ENCODE data around the gene MYH2. TPM values are rescaled to one million over a fixed set of nuclear protein-coding genes. Genes with fewer than 3 reads are reported as not detected.

The MYH2 gene
- total RNA-seq (2022) = not detected in 2 replicates
- Bru-seq, nascent RNA = not detected
- not detected for BruChase-seq, experiment 1, labeled RNA remaining after a 6-hour chase
- not detected for BruChase-seq, experiment 2, labeled RNA remaining after a 2-hour chase
- long read RNA-seq = 0 reads

GRCh38 chr17:10549096-10549842 lies at the start of gene MYH2:
Gene MYH2 (minus strand): TSS chr17:10549658. CDS start chr17:10547920, 1,738 bp downstream.
- H3K27ac Mint-ChIP-seq (ENCODE audit: unreplicated experiment) = no peak within 1 kb of the TSS
- no TSS peak for BruUV-seq (replicated peaks)
- H3K36me3 Mint-ChIP-seq (ENCODE audit: insufficient read depth, unreplicated experiment) = no peaks in the 10 kb centered on the region
- no peak for TF ChIP-seq CTCF (IDR thresholded peaks at IDR 0.05; ENCODE audit: unreplicated experiment)
- DNase-seq = no peak
- no peaks in the 10 kb centered on the region for H3K27me3 Mint-ChIP-seq (ENCODE audit: unreplicated experiment)
- CTCF ChIA-PET = no interaction called here
- peaks cover 2% of the 10 kb centered on the region for H3K9me3 Mint-ChIP-seq (ENCODE audit: low read depth, unreplicated experiment)
- H3K4me1 Mint-ChIP-seq (ENCODE audit: low read depth, unreplicated experiment) = no peaks in the 10 kb centered on the region
- intact Hi-C loops (cut with micrococcal nuclease; ENCODE audit: unreplicated experiment) = no loop called here
- H3K4me3 Mint-ChIP-seq (ENCODE audit: low read depth, unreplicated experiment) = no peak within 1 kb of the TSS

- H3K27ac Mint-ChIP-seq (ENCODE audit: unreplicated experiment) = no peak overlapping the region
- DNase-seq = no peak
- peaks cover 26% of the 10 kb centered on the region for H3K27me3 Mint-ChIP-seq (ENCODE audit: unreplicated experiment)
- no peaks in the 10 kb centered on the region for H3K4me1 Mint-ChIP-seq (ENCODE audit: low read depth, unreplicated experiment)
- BruUV-seq (replicated peaks) = no TSS peak
- CTCF ChIA-PET = no interaction called here
- no peak for TF ChIP-seq CTCF (IDR thresholded peaks at IDR 0.05; ENCODE audit: unreplicated experiment)
- H3K36me3 Mint-ChIP-seq (ENCODE audit: insufficient read depth, unreplicated experiment) = no peaks in the 10 kb centered on the region
- no peak overlapping the region for H3K4me3 Mint-ChIP-seq (ENCODE audit: low read depth, unreplicated experiment)
- intact Hi-C loops (cut with micrococcal nuclease; ENCODE audit: unreplicated experiment) = no loop called here
- no peaks in the 10 kb centered on the region for H3K9me3 Mint-ChIP-seq (ENCODE audit: low read depth, unreplicated experiment)
Measured at GRCh38 chr17:10598621-10599020, 49.2 kb upstream of the MYH2 start.

- no peaks in the 10 kb centered on the region for H3K4me1 Mint-ChIP-seq (ENCODE audit: low read depth, unreplicated experiment)
- no peaks in the 10 kb centered on the region for H3K36me3 Mint-ChIP-seq (ENCODE audit: insufficient read depth, unreplicated experiment)
- DNase-seq = no peak
- H3K27ac Mint-ChIP-seq (ENCODE audit: unreplicated experiment) = no peak overlapping the region
- intact Hi-C loops (cut with micrococcal nuclease; ENCODE audit: unreplicated experiment) = no loop called here
- no peak for TF ChIP-seq CTCF (IDR thresholded peaks at IDR 0.05; ENCODE audit: unreplicated experiment)
- no peaks in the 10 kb centered on the region for H3K27me3 Mint-ChIP-seq (ENCODE audit: unreplicated experiment)
- no TSS peak for BruUV-seq (replicated peaks)
- H3K4me3 Mint-ChIP-seq (ENCODE audit: low read depth, unreplicated experiment) = no peak overlapping the region
- CTCF ChIA-PET = no interaction called here
- H3K9me3 Mint-ChIP-seq (ENCODE audit: low read depth, unreplicated experiment) = peaks cover 2% of the 10 kb centered on the region
Measured at GRCh38 chr17:10589553-10590145, 40.2 kb upstream of the MYH2 start.

- intact Hi-C loops (cut with micrococcal nuclease; ENCODE audit: unreplicated experiment) = no loop called here
- no peak overlapping the region for H3K4me3 Mint-ChIP-seq (ENCODE audit: low read depth, unreplicated experiment)
- no peak for DNase-seq
- TF ChIP-seq CTCF (IDR thresholded peaks at IDR 0.05; ENCODE audit: unreplicated experiment) = no peak
- CTCF ChIA-PET = no interaction called here
- peaks cover 6% of the 10 kb centered on the region for H3K9me3 Mint-ChIP-seq (ENCODE audit: low read depth, unreplicated experiment)
- peaks cover 13% of the 10 kb centered on the region for H3K27me3 Mint-ChIP-seq (ENCODE audit: unreplicated experiment)
- no peaks in the 10 kb centered on the region for H3K4me1 Mint-ChIP-seq (ENCODE audit: low read depth, unreplicated experiment)
- H3K27ac Mint-ChIP-seq (ENCODE audit: unreplicated experiment) = no peak overlapping the region
- no peaks in the 10 kb centered on the region for H3K36me3 Mint-ChIP-seq (ENCODE audit: insufficient read depth, unreplicated experiment)
- BruUV-seq (replicated peaks) = no TSS peak
Measured at GRCh38 chr17:10585529-10585928, 36.1 kb upstream of the MYH2 start.
